HG02852 (cell line): Measurements from ENCODE around the gene IGFLR1.

Source experiments
- ATAC-seq: cut with Tn5 transposase; IDR thresholded peaks from one replicate; pipeline ENCODE4 v1.9.1; 2021; ENCODE audit warnings: mild to moderate bottlenecking, moderate library complexity; ENCODE audit not compliant: unreplicated experiment

The IGFLR1 gene

DNA sequence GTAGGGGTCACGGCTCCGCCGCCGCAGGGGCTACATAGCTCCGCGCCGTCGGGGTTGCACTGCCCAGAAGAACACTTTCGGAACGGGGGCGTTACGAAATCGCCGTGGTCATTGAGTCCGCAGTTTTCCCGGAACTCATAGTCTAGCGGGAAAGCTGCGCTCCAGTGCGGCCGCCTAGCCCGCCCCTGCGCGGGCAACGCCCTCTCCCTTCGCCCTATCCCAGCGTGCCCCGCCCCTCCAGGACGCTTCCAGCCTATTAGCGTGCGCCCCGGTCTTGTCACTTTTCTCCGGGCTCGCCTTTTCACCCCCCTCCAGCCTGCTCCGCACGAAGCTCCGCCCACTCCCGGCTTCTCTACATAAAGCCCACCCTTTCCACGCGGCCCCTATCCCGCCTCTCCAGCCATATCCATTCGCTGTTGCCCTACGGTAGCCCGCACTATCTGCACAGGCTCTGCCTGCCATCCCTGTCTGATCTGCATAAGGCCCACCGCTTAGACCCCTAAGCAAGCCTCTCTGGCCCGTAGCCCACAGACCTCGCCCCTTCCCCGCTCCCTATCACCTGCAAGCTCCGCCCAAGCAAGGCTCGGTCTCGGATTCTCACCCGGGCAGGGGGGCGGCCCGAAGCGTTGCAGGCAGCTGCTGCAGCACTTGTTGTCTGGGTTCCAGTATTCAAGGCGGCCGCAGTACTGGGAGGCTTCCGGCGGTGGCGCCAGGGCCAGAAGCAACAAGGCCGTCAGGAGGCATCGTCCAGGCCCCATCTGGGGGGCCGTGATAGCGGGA lies 1.6 kb downstream of the IGFLR1 start:
- peak; percentile 56 for ATAC-seq

DNA sequence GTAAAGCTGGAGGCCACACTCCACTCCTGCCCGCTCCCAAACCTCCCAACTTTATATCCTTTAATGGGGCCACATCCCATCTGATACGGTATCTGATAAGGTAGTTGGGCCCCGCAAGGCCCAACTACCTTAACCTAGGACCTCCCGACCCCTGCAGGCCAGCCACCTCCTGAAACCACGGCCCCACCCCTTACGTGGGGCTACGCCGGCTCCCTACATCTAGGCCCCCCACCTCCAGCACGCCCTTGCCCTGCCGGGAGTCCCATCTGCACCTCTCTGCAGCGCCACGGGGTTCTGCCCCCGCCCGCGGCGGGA lies 2.2 kb downstream of the IGFLR1 start:
- no peak for ATAC-seq

DNA sequence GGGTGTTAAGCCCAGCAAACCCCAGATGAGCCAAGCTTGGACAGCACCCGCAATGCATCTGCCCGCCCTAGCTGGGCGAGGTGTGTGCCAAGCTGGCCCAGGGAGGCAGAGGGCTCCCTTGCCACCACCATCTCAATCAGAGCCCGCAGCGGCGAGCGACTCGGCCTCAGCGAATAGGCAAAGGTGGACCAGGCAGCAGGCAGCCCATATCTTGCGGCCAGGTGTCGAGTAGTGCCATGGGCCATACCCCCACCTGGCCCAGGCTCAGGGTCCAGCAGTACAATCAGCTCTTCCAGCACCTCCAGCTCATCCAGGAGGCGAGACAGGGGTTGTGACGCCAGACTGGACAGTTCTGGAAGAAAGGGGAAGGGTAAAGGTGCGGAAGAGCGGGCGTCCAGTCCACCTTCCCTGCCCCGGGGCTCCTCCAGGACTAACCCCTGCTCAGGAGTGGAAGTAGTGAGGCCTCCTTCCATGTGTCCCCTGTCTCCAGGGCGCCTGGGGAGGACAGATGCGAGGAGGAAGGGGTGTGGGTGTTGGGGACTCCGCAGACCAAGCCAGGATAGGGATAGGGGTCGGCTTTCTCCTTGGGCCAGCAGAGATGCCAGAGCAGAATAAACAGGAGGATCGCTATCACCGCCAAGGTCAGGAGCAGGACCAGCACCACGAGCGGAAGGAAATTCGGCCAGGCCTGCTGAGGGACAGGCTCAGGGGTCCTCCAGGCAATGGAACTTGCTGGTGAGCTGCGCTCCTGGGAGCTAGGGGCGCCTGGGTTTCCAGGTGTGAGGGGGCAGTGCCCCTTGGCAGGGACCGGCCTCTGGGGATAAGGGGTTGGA lies 2.8 kb downstream of the IGFLR1 start:
- no peak for ATAC-seq

DNA sequence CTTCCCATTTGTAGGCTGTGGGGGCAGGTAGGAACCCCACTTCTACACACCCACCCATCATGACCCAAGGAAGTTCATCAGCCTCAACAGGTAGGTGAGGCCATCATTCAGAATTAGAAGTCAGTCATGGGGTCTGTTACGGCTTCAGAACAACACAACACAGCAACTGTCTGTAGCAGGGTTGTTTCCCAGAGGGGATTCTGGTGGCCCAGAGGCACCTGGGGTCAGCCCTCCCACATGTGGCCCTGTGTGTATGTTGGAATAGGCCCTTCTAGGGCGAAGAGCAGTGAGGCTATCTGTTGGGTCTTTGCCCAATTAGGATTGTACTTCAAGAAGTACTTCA lies 3.4 kb downstream of the IGFLR1 start:
- no peak for ATAC-seq

DNA sequence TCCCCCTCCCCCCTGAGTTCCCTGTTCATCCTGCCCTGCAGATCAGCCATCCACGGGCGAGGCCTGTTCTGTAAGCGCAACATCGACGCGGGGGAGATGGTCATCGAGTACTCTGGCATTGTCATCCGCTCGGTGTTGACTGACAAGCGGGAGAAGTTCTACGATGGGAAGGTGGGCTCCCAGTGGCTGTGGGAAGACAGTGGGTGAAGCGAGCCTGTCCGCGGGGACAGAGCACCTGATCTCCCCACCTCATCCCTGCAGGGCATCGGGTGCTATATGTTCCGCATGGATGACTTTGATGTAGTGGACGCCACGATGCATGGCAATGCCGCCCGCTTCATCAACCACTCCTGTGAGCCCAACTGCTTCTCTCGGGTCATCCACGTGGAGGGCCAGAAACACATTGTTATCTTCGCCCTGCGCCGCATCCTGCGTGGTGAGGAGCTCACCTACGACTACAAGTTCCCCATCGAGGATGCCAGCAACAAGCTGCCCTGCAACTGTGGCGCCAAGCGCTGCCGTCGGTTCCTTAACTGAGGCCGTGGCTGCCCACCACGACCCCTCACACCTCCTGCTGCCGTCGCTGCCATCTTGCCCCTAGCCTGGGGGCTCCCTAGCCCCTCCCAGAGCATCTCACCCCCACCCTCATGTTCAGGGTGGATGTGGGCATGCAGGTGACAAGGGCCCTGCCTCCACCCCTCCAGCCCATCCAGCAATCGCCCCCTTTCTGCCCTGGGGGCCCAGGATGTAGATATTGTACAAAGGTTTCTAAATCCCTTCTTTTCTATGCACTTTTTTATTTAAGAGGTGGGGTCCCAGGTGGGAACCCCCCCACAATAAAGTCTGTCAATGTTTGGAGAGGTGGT lies 4.0 kb downstream of the IGFLR1 start:
- no peak for ATAC-seq

DNA sequence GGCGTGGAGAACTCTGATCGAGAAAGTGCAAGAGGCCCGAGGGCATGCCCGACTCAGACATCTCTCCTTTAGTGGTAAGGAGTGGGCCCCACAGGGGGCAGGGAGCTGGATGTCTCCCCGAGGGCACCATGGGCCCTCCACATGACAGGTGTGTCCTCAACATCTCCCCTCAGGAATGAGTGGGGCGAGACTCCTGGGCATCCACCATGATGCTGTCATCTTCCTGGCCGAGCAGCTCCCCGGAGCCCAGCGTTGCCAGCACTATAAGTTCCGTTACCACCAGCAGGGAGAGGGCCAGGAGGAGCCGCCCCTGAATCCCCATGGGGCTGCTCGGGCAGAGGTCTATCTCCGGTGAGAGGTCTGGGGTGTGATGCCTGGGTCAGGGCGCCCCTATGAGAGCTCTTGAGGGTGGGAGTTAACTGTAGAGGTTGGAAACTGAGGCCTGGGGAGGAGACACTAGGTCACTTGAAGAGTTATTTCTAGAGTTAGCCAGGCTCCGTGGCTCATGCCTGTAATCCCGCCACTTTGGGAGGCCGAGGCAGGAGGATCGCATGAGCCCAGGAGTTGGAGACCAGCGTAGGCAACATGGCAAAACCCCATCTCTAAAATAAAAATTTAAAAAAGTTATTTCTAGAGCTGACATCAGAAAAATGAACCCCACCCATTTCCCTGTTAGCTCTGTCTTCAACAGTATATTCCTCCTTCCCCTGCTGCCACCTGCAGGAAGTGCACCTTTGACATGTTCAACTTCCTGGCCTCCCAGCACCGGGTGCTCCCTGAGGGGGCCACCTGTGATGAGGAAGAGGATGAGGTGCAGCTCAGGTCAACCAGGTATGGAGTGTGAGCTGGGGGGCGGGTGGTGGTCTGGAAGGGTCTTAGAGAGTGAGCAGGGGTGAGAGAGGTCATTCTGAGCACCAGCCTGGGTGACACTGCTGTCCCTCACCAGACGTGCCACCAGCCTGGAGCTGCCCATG lies 5.1 kb downstream of the IGFLR1 start:
- no peak for ATAC-seq

DNA sequence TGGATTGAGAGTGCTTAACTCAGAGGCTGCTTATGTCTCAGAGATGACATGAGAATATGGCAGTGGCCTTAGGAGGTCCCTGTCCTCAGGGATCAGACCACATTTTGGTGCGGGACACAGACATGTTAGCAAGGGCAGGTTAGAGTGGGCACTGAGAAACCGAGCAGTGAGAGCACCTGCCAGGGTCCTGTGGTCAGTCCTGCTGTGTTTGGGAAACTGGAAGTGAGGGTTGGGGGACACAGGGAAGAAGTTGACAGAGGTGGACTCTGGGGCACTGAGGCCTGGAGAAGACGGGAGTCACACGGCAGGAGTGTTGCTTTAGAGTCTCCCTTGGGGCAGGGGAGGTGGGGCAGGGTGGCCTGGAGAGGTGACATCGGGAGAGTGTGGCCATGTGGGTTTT lies 7.4 kb downstream of the IGFLR1 start:
- ATAC-seq = no peak

DNA sequence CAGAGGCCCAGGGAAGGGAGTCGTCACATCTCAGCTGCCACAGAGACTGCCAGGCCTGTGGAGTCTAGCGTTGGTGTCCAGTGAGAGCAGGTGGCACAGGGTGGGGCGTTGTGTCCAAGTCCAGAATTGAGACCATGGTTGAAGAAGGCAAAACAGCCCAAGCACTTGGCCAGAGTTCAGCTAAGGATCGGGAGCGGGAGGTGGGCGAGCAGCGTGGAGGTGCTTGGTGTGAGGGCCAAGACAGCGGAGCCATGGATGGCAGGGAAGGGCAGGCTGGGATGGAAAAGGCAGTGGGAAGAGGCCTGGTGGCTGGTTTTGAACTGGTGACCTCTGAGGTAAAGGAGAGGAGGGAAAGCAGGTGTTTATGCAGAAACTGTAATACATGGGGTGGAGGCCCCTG lies 8.0 kb downstream of the IGFLR1 start:
- no peak for ATAC-seq

DNA sequence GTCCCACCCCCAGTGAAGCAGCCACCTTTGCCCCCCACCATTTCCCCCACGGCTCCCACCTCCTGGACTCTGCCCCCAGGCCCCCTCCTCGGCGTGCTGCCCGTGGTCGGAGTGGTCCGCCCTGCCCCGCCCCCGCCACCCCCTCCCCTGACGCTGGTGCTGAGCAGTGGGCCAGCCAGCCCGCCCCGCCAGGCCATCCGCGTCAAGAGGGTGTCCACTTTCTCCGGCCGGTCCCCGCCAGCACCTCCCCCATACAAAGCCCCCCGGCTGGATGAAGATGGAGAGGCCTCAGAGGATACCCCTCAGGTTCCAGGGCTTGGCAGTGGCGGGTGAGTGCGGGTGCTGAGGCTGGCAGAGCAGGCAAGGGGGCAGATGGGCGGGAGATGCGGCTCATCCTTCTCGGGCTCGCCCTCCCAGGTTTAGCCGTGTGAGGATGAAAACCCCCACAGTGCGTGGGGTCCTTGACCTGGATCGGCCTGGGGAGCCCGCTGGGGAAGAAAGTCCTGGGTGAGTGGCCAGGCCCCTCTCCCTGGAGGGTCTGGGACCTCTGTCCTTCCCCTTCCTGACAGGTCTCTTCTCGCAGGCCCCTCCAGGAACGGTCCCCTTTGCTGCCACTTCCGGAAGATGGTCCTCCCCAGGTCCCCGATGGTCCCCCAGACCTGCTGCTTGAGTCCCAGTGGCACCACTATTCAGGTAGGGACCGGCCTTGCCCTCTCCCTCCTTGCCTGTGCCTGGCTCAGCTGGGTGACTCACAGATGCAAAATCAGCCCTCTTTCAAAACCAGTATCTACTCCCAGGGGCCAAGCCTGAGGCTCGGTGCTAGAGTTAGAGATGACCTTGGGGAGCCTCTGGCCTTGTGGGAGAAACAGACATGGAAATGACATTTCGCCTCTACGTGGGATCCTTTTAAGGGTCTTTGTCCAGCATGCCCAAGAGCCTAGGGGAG lies 8.8 kb downstream of the IGFLR1 start:
- no peak for ATAC-seq

DNA sequence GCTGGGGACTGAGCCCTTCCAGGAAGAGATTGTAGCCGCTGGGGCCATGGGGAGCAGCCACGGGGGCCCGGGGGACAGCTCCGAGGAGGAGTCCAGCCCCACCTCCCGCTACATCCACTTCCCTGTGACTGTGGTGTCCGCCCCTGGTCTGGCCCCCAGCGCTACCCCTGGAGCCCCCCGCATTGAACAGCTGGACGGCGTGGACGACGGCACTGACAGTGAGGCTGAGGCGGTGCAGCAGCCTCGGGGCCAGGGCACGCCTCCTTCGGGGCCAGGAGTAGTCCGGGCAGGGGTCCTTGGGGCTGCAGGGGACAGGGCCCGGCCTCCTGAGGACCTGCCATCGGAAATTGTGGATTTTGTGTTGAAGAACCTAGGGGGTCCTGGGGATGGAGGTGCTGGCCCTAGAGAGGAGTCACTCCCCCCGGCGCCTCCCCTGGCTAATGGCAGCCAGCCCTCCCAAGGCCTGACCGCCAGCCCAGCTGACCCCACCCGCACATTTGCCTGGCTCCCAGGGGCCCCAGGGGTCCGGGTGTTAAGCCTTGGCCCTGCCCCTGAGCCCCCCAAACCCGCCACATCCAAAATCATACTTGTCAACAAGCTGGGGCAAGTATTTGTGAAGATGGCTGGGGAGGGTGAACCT lies 9.6 kb downstream of the IGFLR1 start:
- ATAC-seq = no peak

DNA sequence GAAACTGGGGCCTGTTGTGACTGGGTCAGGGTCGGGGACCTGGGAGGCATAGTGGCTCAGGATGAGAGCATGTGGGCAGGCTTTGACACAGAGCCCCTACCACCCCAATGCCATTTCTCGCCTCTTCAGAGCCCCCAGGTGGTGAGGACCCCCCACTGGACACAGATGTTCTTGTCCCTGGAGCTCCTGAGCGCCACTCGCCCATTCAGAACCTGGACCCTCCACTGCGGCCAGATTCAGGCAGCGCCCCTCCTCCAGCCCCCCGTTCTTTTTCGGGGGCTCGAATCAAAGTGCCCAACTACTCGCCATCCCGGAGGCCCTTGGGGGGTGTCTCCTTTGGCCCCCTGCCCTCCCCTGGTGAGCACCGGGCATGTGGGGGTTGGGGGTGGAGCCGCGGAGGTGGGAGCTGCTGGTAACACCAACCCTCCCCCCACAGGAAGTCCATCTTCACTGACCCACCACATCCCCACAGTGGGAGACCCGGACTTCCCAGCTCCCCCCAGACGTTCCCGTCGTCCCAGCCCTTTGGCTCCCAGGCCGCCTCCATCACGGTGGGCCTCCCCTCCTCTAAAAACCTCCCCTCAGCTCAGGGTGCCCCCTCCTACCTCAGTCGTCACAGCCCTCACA lies 10.4 kb downstream of the IGFLR1 start:
- ATAC-seq = no peak

DNA sequence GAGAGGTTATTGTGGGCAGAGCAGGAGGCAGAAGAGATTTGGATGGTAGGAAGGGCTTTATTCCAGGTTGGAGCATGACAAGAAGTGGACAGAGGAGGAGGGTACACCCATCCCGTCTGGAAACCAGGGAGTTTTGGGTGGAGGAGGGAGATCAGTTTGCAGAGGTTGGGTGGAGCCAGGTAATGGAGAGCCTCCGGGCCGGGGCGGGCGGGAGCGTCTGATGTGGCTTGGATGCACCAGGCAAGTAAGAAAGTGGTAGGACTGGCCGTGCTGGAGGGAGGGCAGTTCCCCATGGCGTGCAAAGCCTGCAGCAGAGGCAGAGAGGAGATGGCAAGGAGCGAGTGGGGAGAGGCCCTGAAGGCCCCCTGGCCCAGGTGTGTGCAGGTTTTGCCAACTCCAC lies 10.9 kb downstream of the IGFLR1 start:
- ATAC-seq = no peak

DNA sequence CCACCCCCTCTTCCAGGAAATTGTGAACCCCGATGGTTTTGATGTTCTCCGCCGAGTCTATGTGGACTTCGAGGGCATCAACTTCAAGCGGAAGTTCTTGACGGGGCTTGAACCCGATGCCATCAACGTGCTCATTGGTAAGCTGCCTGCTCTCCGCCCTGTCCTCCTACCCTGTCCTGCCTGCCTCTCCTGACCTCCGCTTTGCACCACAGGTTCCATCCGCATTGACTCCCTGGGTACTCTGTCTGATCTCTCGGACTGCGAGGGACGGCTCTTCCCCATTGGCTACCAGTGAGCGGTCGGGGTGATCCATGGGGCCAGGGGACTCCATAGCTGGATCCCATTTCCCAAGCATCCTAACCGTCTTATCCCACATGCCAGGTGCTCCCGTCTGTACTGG lies 11.9 kb downstream of the IGFLR1 start:
- ATAC-seq = no peak

DNA sequence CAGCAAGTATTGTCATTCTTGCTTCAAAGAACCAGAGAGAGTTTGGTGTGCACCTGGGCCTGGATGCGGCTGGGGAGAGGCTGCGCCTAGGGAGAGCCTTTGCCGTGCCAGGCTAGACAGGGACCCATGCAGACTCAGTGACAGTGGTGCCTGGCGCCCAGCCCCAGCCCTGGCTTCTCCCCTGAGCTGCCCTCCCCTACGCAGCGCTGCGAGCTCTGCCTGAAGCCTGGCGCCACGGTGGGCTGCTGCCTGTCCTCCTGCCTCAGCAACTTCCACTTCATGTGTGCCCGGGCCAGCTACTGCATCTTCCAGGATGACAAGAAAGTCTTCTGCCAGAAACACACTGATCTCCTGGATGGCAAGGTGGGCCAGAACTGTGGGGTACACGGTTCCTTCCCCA lies 12.5 kb downstream of the IGFLR1 start:
- no peak for ATAC-seq

DNA sequence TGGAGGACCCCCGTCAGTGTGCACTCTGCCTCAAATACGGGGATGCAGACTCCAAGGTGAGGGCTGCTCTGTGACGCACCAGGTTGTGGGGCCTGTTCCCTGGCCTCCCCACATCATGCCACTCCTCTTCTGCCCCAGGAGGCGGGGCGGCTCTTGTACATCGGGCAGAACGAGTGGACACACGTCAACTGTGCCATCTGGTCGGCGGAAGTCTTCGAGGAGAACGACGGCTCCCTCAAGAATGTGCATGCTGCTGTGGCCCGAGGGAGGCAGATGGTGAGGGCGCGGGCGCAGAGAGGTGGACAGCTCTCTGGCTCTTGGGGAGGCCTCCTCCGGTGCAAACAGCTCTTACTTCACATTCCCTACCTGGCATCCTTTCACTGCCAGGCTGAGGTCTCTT lies 13.2 kb downstream of the IGFLR1 start:
- ATAC-seq = no peak

DNA sequence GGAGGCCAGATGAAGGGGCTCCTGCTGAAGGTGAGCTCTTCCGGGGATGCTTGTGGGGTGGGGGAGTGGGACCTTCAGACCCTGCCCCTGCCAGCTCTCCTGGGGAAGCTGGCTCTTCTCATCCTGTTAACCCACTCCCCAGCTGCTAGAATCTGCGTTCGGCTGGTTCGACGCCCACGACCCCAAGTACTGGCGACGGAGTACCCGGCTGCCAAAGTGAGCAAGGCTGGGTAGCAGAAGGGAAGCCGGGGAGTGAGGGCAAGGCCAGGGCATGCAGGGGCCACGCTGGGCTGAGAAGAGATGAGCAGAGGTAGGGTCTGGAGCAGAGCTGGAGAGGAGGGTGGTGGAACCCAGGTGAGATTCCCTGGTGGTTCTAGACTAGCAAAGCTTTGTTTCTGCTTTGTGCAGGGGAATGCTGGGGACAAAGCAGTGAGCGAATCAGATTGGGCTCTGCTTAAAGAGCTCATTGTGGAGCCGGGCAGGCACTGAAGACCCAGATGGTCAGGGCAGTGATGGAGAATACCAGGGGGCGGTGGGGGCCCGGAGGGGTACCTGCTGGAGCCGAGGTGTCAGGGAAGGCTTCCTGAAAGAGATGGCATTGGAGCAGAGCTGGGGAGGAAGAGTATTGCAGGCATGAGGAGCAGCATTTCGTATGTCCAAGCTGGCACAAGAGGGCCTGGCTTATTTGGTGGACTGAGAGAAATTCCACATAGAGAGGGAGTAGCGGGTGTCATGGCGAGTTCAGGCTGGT lies 14.1 kb downstream of the IGFLR1 start:
- ATAC-seq = no peak

DNA sequence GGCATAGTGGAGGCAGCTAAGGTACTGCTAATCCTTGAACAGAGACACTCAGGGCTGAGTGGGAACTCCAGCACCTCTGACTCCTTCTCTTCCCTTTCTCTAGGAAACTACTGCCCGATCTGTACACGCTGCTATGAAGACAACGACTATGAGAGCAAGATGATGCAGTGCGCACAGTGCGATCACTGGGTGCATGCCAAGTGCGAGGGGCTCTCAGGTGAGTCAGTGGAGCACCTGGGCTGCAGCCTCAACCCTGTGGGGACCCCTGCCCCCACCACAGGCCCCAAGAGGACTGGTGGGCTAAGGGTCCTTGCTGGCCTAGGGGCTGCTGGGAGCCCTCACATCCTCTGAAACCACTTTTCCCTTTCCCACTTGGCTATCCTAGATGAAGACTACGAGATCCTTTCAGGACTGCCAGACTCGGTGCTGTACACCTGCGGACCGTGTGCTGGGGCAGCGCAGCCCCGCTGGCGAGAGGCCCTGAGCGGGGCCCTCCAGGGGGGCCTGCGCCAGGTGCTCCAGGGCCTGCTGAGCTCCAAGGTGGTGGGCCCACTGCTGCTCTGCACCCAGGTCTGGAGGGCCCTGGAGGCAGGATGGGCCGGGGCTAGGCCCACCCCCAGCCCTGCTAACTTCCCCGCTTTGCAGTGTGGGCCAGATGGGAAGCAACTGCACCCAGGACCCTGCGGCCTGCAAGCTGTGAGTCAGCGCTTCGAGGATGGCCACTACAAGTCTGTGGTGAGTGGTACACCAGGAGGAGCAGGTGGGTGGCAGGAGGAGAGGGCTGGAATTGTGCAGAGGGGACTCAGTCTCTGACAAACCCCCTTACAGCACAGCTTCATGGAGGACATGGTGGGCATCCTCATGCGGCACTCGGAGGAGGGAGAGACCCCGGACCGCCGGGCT lies 14.9 kb downstream of the IGFLR1 start:
- no peak for ATAC-seq
